Right lobe of liver (tissue), 6 donors: ENCODE measurements around the gene AFAP1. TPM values are rescaled to one million over a fixed set of nuclear protein-coding genes. Genes with fewer than 3 reads are reported as not detected.

Experiments
- ATAC-seq, 4 donors: fragments of 200-7000 bp; cut with Tn5 transposase; one replicate each; pipeline ENCODE4 v1.9.1; 2020; ENCODE audit warnings: mild to moderate bottlenecking in 4 of 4, moderate library complexity in 4 of 4
- DNase-seq, 3 donors: peaks; one replicate each; pipeline ENCODE4 v3.0.0-alpha.2; 2020
- H3K27ac ChIP-seq, 3 donors: fragments of 200-600 bp; one replicate each; pipeline ENCODE4 v1.8.0; 2022
- H3K27me3 ChIP-seq, 2 donors: fragments of 200-600 bp; one replicate each; pipeline ENCODE4 v1.8.0; 2022
- H3K36me3 ChIP-seq, 4 donors: fragments of 200-600 bp; sonication (generic) in 1 of 4; one replicate each; pipeline versions ENCODE4 v1.5.1 to v1.8.0; 2017 to 2022; ENCODE audit warnings: control low read depth in 1 of 4
- H3K4me1 ChIP-seq, 4 donors: fragments of 200-600 bp; sonication (generic) in 1 of 4; one replicate each; pipeline versions ENCODE4 v1.5.1 to v1.8.0; 2017 to 2022; ENCODE audit warnings: control low read depth in 1 of 4
- H3K4me3 ChIP-seq, 3 donors: fragments of 200-600 bp; one replicate each; pipeline ENCODE4 v1.8.0; 2022
- H3K9me3 ChIP-seq, 4 donors: fragments of 200-600 bp; sonication (generic) in 1 of 4; one replicate each; pipeline versions ENCODE4 v1.5.1 to v1.8.0; 2017 to 2022; ENCODE audit warnings: control low read depth in 1 of 4
- CTCF ChIP-seq, 4 donors: fragments of 200-600 bp in 3 of 4; fragments of 450-650 bp in 1 of 4; IDR thresholded peaks; one replicate each; pipeline versions ENCODE4 v1.5.1 to v1.8.0; 2016 to 2022; ENCODE audit warnings: antibody characterized with exemption in 4 of 4, mild to moderate bottlenecking in 2 of 4
- POLR2A ChIP-seq: fragments of 450-650 bp; IDR thresholded peaks from one replicate; pipeline ENCODE4 v1.6.1; 2017; ENCODE audit warnings: antibody characterized with exemption, mild to moderate bottlenecking
- WGBS: methylation state at CpG from one replicate; pipeline ENCODE4 v1.1.6; 2018; ENCODE audit warnings: low coverage, low lambda C conversion rate; ENCODE audit not compliant: insufficient coverage; ENCODE audit errors: missing lambda C conversion rate; 5-methylcytosine and 5-hydroxymethylcytosine counted together
- intact Hi-C, 2 donors: fragments of 100-400 bp; cut with DNase I; formaldehyde crosslinking; loops; one replicate each; pipeline versions ENCODE4 v1.11.2 to v1.14.1; 2022
- total RNA-seq, 6 experiments: library from RNA; depleted of rRNA in 2 of 6; stranded (reverse); fragments of >200 nt in 2 of 6; fragmentation: NEBNext Ultra II Directional in 3 of 6; extraction: Animal tissue kit (Norgen Biotek cat#: 25700) in 3 of 6; gene quantifications; one replicate each; pipeline versions ENCODE4 v1.1.0 to v1.2.4, GENCODE V29; 2016 to 2023
- donor health status: DM: no; HTN: yes; CAD: no.
- donor health status: DM: no; HTN: no; CAD: no.
- donor health status: DM: no; HTN: no; CAD: no.
- donor health status: DM: no; HTN: yes; CAD: no.
- donor health status: DM: no; HTN: yes; CAD: no.

AFAP1 gene
- total RNA-seq, 6 experiments from 2014 or later, result 0.95 to 3.1 (median 1.9) TPM

GRCh38 chr4:7839856-7840255 is 99.8 kb downstream of the AFAP1 start:
- WGBS, result 45% methylated on average over 4 of the region's 4 CpGs
- ATAC-seq, result no peak
- Histone ChIP-seq H3K4me3 (no peak overlapping the region), H3K36me3 (no peaks in the 10 kb centered on the region), H3K27me3 (no peaks in the 10 kb centered on the region), H3K27ac (no peak overlapping the region), H3K9me3 (no peaks in the 10 kb centered on the region), H3K4me1 (no peaks in the 10 kb centered on the region)
- TF ChIP-seq POLR2A (no peak), CTCF (IDR thresholded peaks at IDR 0.05) (no peak)
- intact Hi-C loops, result no loop called here
- DNase-seq, result no peak

DNA sequence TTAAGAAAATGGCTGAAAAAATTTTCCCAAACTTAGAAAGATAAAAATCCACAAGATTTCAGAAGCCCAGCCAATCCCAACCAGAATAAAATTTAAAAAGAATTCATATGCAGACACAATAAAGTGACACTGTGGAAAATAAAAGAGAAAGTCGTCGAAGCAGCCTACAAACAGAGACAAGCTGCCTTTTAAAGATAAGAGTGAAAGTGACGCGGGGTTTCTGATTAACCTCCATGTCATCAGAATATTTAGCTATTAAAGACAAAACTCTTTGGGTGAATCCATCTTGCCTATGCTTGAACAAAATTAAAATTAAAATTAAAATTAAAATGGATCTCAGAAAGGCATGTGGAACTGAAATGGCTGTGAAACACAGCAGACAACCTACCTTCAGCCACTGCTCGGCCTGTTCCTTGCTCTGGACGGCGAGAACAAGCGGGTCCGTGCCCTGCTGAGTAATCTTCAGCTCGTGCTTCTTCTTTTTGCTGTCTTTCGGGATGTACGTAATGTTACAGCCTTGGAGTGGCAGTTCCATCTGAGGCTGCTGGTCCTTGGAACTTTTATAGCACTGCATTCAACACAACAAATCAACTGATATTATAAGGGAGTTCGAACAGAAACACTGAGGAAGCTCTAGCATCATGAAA is 101.4 kb downstream of the AFAP1 start:
- ATAC-seq, result no peak
- WGBS, result 72% methylated on average over 13 of the region's 13 CpGs
- no peak overlapping the region for H3K27ac ChIP-seq

DNA sequence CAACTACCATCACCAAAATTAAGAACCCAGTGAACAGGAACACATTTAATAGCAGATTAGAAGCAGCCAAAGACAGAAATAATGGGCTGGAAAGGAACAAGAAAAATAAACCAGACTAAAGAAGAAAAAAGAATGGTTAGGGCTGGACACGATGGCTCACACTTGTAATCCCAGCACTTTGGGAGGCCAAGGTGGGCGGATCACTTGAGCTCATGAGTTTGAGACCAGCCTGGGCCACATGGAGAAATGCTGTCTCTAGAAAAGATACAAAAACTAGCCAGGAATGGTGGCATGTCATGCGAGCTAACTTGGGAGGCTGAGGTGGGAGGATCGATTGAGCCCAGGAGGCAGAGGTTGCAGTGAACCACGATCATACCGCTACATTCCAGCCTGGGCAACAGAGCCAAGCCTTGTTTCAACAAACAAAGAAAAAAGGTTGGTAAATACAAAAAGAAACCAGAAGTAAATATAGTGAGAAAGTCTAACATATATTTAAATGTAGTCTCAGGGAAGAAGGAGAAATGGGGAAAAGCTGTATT is 102.0 kb downstream of the AFAP1 start:
- Histone ChIP-seq H3K27ac (no peak overlapping the region), H3K36me3 (no peaks in the 10 kb centered on the region), H3K4me3 (no peak overlapping the region), H3K9me3 (no peaks in the 10 kb centered on the region), H3K27me3 (no peaks in the 10 kb centered on the region), H3K4me1 (no peaks in the 10 kb centered on the region)
- intact Hi-C loops, result no loop called here
- 73% methylated on average over 6 of the region's 6 CpGs for WGBS
- no peak for TF ChIP-seq CTCF (IDR thresholded peaks at IDR 0.05)
- no peak for TF ChIP-seq POLR2A
- DNase-seq (no peak), ATAC-seq (no peak)

More for the DNA sequence above, 101.4 kb downstream of the AFAP1 start:
- no peak for DNase-seq
- Histone ChIP-seq H3K9me3 (no peaks in the 10 kb centered on the region), H3K4me3 (no peak overlapping the region), H3K4me1 (no peaks in the 10 kb centered on the region), H3K27me3 (no peaks in the 10 kb centered on the region), H3K36me3 (no peaks in the 10 kb centered on the region)
- TF ChIP-seq POLR2A (no peak), CTCF (IDR thresholded peaks at IDR 0.05) (no peak)
- intact Hi-C loops, result no loop called here

DNA sequence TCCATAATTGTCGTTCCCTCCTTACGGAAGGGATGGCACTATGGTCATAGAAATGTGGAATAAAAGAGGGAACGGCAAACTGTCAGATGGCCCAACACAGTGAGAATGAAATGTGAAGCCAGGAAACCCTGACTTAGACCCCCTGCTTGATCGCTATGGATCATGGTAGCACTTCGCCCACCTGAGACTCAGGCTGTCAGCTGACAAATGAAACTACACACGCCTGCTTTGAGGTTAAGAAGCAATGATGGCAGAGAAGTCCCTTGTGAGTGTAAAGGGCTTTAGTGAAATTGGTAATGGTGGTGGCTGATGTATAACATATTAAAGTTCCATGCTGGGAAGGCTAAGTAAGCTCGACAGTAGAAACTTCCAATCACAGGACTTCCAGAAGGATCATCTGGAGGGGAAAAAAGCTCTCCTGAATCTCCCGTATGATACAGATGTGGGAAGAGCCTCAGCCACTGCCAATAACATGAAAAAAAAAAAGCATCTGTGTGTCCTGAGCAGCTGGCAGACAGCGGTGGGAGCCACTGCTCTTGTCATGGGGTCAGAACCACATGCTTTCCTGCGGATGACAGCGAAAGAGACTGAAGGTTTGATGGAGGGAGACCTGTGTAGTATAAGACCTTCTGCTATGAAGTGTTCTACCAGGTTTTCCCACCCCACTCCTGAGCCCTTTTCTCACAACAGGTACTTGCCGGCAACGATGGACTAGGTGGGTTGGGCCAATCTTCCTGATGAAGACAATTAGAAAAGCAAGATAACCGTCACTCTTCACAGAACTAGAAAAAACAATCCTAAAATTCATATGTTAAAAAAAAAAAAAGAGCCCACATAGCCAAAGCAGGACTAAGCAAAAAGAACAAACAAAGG is 107.6 kb downstream of the AFAP1 start:
- TF ChIP-seq POLR2A (no peak), CTCF (IDR thresholded peaks at IDR 0.05) (no peak)
- no peaks in the 10 kb centered on the region for H3K9me3 ChIP-seq
- H3K4me1 ChIP-seq, result no peaks in the 10 kb centered on the region
- ATAC-seq, result no peak
- 77% methylated on average over 12 of the region's 14 CpGs for WGBS
- no peak overlapping the region for H3K4me3 ChIP-seq
- peak overlapping the region; percentile 15 to 55 (median 27) for H3K27ac ChIP-seq
- no peaks in the 10 kb centered on the region for H3K27me3 ChIP-seq
- DNase-seq, result no peak
- intact Hi-C loops, result no loop called here
- no peaks in the 10 kb centered on the region for H3K36me3 ChIP-seq
